A673 (cell line): ENCODE measurements around the gene RSRP1.

ENCODE experiments used
- EZH2 ChIP-seq: fragments of 200-600 bp; sonication (generic); IDR thresholded peaks from 2 replicates; pipeline ENCODE4 v1.6.1; 2017; ENCODE audit warnings: borderline replicate concordance, low read depth, mild to moderate bottlenecking, mixed read lengths, antibody characterized with exemption, low read length; ENCODE audit not compliant: poor library complexity, severe bottlenecking
- TF ChIP-seq, protein P1 (sequence below): fragments of 300-800, 200-600 bp; sonication (generic); conservative IDR thresholded peaks from 2 replicates; pipeline ENCODE4 v1.5.1; 2017; ENCODE audit warnings: low read depth, mild to moderate bottlenecking, antibody characterized with exemption, low read length, moderate library complexity, mixed read lengths

DNA sequence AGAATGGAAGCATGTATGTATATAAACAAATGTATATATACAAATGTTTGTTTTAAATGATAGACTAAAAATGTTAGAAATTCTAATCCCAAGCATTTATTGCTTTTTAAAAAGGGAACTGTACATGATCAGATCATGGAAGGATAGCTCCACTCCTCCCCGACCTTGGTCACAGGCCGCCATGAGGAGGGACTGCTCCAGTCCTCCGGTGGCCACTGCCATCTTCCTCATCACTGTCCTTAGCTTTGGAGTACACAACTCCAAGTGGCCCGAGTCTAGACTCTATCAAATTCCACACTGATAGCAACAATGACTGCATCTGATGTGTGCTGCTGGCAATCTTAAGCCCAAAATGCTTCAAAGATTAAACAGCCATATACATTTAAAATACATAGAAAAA, 24.6 kb downstream of the RSRP1 start:
- TF ChIP-seq, protein P1, sequence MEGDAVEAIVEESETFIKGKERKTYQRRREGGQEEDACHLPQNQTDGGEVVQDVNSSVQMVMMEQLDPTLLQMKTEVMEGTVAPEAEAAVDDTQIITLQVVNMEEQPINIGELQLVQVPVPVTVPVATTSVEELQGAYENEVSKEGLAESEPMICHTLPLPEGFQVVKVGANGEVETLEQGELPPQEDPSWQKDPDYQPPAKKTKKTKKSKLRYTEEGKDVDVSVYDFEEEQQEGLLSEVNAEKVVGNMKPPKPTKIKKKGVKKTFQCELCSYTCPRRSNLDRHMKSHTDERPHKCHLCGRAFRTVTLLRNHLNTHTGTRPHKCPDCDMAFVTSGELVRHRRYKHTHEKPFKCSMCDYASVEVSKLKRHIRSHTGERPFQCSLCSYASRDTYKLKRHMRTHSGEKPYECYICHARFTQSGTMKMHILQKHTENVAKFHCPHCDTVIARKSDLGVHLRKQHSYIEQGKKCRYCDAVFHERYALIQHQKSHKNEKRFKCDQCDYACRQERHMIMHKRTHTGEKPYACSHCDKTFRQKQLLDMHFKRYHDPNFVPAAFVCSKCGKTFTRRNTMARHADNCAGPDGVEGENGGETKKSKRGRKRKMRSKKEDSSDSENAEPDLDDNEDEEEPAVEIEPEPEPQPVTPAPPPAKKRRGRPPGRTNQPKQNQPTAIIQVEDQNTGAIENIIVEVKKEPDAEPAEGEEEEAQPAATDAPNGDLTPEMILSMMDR: no peak
- TF ChIP-seq EZH2: no peak
